ENCODE results near the gene APOB.

GRCh38 chr2:21037671-21038108 is 6.2 kb downstream of the APOB start:
- TF ChIP-seq CTCF (IDR thresholded peaks at IDR 0.05) (no peak), POLR2A (IDR thresholded peaks at IDR 0.05) (no peak)

Data from Peyer's patch (tissue), 4 donors.